ENCODE data around the gene PIR.

The PIR gene

GRCh38 chrX:15425024-15425423 lies 68.1 kb downstream of the PIR start:
- DNase-seq (ENCODE audit: low spot score), result no peak
- TF ChIP-seq CTCF (IDR thresholded peaks at IDR 0.05; ENCODE audit: extremely low read depth, insufficient read depth, missing control alignments), result no peak
- in situ Hi-C loops (cut with MboI; ENCODE audit: low pct_unique_long_range_greater_than_20kb, low sequenced_read_pairs, unreplicated experiment), result no loop called here

GRCh38 chrX:15418707-15419181 lies 74.4 kb downstream of the PIR start:
- no peak for TF ChIP-seq CTCF (IDR thresholded peaks at IDR 0.05; ENCODE audit: extremely low read depth, insufficient read depth, missing control alignments)
- DNase-seq (ENCODE audit: low spot score), result no peak
- in situ Hi-C loops (cut with MboI; ENCODE audit: low pct_unique_long_range_greater_than_20kb, low sequenced_read_pairs, unreplicated experiment), result no loop called here

- in situ Hi-C loops (cut with MboI; ENCODE audit: low pct_unique_long_range_greater_than_20kb, low sequenced_read_pairs, unreplicated experiment), result no loop called here
- DNase-seq (ENCODE audit: low spot score), result no peak
Observed at GRCh38 chrX:15418041-15418706, 75.0 kb downstream of the PIR start.

GRCh38 chrX:15416133-15416993 lies 76.8 kb downstream of the PIR start:
- no peak for TF ChIP-seq CTCF (IDR thresholded peaks at IDR 0.05; ENCODE audit: extremely low read depth, insufficient read depth, missing control alignments)
- in situ Hi-C loops (cut with MboI; ENCODE audit: low pct_unique_long_range_greater_than_20kb, low sequenced_read_pairs, unreplicated experiment), result no loop called here
- DNase-seq (ENCODE audit: low spot score), result no peak

More at GRCh38 chrX:15418041-15418706, 75.0 kb downstream of the PIR start:
- TF ChIP-seq CTCF (IDR thresholded peaks at IDR 0.05; ENCODE audit: extremely low read depth, insufficient read depth, missing control alignments), result no peak

- DNase-seq (ENCODE audit: low spot score), result no peak
- TF ChIP-seq CTCF (IDR thresholded peaks at IDR 0.05; ENCODE audit: extremely low read depth, insufficient read depth, missing control alignments), result no peak
- in situ Hi-C loops (cut with MboI; ENCODE audit: low pct_unique_long_range_greater_than_20kb, low sequenced_read_pairs, unreplicated experiment), result no loop called here
Observed at GRCh38 chrX:15413101-15413500, 80.0 kb downstream of the PIR start.

- TF ChIP-seq CTCF (IDR thresholded peaks at IDR 0.05; ENCODE audit: extremely low read depth, insufficient read depth, missing control alignments), result no peak
- in situ Hi-C loops (cut with MboI; ENCODE audit: low pct_unique_long_range_greater_than_20kb, low sequenced_read_pairs, unreplicated experiment), result no loop called here
- DNase-seq (ENCODE audit: low spot score), result no peak
Observed at GRCh38 chrX:15410947-15411346, 82.2 kb downstream of the PIR start.

All from GM13977 (cell line).